GM18502 (cell line): ENCODE results near the gene DEFB114.
A peak's percentile ranks its signal among the peaks of the same experiment; 100 is the strongest.
"Not testable (repeated sequence)": the region's sequence is repeated elsewhere in the genome, so short reads cannot be mapped to it uniquely, and the experiment has no call there.

ENCODE experiments used
- ATAC-seq: cut with Tn5 transposase; IDR thresholded peaks from one replicate; pipeline ENCODE4 v1.9.1; 2021; ENCODE audit warnings: mild to moderate bottlenecking; ENCODE audit not compliant: unreplicated experiment, poor library complexity

The DEFB114 gene, protein sequence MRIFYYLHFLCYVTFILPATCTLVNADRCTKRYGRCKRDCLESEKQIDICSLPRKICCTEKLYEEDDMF

DNA sequence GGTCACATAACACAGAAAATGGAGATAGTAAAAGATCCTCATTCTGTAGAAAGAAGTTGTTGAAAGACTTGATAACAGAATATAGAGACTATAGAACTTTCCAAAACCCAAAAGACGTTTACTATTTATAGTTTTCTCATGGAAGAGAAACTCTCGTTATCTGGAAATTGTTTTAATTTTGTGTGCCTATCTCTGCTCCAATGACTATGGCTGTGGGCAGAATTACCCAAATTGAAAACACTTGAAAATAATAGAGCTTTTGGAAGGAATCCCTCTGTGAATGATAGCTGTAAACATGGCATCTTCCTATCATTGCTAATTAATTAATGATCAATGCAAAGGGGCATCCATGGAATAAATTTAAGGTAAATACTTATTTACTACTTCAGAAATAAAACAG is at the start of gene DEFB114:
DEFB114 (minus strand) TSS at position 101 of the 400 bp plus-strand sequence; CDS start at position 42, 59 bp downstream.
- no peak for ATAC-seq

DNA sequence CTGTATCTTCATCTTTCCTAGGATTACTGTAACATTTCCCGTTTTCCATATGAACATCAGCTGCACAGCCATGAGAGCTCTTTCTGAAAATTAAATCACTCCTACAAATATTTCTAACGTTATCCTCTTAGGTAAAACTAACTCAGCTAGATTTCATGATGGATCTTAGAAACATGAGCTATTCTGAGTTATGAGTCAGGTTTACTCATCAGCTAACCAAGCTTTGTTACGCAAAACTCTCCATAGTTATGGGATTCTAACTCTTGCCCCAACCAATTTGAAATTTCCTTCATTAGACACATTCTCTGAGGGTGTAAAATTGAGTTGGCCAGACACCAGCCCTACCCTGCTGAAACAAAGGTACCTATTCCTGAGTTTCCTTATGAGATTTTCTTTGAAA is 43.9 kb upstream of the DEFB114 start:
- ATAC-seq, result no peak

DNA sequence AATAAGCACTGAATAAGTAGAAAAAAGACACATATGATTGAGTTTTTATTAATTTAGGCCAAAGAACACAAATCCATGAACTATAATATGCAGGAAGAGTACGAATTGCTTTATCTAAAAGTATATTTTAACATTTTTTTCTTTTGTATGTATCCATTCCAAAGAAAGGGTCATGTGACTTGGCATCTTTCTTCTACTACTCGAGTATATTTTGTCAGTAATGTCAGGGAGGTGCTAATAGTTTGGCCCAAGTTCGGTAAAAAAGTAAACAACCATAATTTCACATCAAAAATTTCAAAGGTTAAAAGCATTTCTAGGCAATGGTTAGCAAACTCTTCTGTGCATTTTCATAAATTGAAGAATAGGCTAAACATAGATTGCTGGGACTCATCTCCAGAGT is 39.2 kb upstream of the DEFB114 start:
- no peak for ATAC-seq

DNA sequence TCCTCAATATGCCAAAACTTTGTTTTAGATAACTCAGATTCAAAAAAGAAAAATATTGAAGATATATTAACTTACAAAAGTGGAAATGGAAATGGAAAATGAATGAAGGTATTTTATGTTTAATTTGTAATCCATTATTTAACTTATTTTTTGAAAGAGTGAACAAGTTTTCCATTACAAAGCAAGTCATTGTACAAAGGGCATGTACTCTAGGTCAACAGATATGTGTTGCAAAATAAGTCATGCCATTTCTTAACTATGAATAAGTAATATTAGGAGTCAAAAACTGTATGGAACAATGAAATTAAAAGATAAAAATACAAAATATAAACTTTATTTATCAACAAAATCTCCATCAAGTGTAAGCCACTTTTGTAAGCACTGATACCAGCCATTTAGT is 31.3 kb upstream of the DEFB114 start:
- no peak for ATAC-seq

DNA sequence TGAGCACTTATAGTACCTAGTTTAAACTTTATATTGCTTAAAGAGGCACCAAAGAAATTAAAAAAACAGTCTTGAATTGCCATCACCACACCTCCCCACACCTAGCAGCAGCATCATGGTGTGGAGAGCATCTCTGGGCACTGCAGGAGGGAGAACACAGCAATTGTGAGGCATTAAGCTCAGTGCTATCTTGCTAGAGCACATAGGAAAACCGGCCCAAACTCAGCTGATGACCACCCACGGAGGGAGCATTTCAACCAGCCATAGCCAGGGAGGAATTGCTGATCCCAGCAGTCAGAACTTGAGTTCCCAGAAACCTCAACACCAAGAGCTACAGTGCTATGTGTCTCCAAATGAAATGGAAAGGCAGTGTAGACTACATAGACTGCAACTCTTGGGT is 24.9 kb upstream of the DEFB114 start:
- no peak for ATAC-seq

DNA sequence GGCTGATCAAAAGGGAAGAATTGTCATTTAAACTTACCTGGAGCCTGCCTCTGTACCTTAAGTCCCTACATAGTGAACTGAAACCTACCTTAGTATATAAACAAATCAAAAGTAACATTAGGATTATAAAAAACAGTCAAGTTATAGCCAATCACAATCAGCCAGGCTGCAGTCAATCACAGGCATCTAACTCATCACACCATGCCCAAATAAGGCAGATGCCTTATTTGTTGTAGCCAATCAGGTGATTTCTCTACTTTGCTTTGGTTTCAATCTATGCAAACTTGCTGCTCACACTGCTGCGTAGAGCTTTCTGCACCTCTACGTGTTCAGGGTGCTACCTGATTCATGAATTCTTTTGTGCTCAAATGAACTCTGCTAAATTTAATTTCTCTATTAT is 23.8 kb upstream of the DEFB114 start:
- ATAC-seq, result no peak

DNA sequence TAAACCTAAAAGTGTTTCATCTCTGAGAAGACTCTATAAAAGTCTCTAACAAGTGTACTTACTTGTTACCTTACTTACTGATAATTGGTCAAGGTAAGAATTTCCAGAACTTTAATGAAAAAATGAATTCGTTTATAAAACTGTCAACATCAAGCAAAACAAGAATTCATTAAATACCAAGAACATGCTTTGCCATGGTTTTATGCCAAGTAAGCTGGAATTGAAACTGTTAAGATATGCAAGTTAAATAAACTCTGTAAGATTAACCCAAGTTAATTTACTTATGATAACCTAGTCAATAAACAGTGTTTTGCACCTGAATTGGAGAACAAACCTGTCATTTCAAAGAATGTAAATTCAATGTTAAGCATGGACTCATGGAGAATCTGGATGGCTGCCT is 22.6 kb upstream of the DEFB114 start:
- no peak for ATAC-seq

DNA sequence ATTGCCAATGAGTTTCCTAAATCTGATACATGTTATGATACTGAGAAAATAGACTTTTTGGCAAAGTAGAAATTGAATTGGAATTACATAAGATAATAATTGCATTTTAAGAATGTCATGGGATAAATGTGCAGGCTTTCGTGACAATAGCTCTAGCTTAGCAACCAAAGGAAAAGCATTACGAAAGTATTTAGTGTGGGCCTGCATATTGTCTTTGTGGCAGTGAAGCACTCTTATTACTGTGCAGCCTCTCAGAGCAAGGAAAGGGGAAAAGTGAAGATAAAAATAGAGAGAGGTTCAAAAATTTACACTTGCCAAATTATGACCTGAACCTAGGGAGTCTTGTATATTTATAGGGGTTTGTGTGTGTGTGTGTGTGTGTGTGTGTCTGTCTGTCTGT is 18.1 kb upstream of the DEFB114 start:
- ATAC-seq, result no peak

DNA sequence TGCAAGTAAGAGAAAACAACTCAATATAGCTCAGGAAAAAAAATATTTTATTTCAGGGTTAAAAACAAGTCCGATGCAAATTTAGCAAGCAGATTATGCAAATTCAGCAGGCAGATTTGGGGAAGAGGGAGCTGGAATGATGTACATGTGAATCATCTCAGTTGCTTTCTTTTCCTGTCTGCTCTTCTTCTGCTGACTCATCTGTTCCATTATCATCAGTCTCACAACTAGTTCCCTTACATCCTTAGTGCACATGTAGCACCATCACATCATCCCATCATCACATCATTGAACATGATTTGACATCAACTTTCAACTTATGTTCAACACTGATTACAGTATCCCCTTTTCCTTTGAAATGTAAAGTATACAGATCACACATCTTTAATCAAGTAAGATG is 16.9 kb upstream of the DEFB114 start:
- peak; percentile 67 for ATAC-seq

DNA sequence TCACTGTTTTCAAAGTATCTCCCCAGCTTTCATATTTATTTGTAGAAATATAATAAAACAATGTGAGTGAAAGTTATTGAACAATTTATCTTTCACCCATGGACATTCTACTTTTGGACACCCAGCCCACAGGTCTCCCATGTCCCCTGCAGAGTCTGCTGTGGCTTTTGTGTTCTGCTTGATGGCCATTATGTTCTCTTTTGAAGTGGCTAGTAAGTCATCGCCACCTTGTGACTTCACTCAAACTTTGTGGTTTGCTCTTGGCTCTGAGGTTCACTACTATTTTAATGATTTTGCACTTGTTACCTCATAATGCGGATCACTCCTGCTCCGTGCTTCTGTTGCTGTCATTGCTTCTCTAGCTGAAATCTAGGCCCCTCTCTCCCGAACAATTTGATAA is 15.6 kb upstream of the DEFB114 start:
- peak; percentile 35 for ATAC-seq

DNA sequence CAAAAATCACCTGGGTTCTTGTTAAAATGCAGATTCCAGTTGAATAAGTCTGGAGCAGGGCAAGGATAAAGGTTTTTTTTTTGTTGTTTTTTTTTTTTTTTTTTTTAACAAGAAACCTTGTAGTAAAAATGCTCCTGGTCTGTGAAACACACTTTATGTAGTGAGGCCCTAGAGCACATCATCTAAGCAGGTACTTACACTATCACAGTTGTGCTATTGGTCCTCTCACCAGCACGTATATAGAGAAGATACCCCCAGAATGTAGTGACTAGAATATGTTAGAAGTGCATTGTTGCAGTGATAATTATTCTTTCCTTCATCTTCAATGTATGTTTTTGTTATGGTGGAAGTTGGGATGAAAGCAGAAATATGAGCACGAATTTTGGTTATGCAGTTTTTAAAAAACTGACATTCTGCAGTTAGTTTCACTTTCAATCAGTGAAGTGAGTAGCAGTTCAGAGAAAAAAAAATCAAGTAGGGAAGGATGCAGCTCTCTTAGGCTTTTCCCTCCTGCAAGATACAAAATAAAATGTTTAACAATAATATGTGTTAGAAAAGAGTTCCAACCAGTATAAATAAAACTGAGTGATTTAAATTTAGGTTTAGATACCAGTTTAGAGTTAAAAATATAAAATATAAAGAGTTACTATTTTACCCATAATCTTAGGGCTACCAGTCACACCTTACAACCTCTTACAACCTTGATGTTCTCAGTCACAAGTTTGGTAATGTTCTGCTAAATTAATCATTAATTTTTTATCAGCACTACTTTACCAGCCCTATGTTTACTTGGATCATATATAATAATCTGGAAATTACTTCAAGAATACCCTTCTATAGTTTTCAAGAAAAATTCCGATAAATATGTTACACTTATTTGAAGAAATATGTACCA is 14.6 kb upstream of the DEFB114 start:
- ATAC-seq, result peak; percentile 60

DNA sequence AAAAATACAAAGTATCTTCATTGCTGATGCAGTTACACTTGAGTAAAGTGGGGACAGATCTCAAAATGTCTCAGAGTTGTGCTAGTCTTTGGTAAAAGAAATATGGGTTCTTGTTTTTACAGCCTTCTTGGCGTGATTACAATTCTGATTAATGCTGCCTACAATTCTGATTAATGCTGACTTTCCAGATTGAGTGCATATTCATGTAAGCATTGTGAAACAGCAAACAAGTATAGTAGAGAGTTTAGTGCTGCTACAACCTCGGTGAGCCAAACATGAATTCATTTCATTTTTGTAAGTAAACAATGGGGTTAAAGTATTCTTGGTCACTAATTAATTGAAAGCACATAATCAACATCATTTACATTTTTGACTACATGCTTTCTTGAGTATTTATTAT is 5.6 kb upstream of the DEFB114 start, which contains the start of gene DEFB113:
DEFB113 (minus strand) TSS at position 21 of the 400 bp plus-strand sequence; CDS start at position 21, 0 bp downstream.
- ATAC-seq, result no peak

DNA sequence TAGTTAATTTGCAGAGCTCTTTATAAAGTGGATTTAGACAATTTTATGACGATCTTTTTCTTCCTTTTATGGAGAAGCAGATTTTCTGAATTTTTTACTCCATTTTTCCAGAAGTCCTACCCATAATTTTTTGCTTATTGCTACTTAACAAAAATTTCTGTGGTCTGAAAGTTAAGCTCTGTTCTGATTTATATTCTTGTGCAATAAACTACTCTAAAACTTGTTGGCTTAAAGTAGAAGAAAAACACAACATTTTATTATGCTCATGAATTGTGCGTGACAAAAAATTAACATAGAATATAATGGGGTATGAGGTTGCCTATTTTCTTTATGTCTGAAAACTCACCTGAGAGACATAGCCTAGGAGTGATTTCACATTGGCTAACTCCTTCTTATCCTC is 2.9 kb upstream of the DEFB114 start:
- ATAC-seq, result no peak

DNA sequence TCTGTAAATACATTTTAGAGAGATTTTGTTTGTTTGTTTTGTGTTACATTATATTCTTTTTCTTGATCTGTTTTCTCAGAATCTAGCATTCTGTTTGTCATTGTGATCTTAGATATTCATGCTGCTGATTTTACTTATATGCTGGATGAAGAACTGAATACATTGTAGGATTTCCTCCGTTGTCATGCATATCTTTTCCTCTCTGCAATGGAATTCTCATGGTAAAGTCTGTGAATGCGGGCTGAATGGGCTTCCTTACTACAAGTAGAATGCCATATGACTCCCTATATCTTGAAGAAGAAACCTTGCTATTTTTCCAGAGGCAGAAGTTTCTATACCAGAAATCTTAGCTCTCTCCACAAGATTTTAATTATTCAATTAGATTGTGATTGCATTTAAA is 2.4 kb upstream of the DEFB114 start:
- ATAC-seq, result no peak

DNA sequence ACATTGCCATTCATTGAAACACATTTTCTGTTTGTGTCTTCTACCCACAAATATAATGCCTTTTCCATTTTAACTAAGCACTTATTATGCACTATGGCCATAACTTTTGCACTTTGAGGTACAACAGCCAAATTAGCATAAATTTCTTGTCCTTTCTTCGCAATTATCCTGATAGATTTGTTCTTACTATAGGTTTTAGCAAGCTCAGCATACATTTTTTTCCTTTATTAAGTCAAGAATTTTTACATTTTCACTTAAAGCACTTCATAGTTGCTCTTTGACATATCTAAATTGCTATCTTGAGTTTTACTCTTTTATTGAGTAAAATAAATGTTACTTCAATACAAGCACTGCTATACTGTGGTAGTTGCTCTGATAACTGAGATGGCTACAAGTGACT is 5.8 kb downstream of the DEFB114 start:
- no peak for ATAC-seq

DNA sequence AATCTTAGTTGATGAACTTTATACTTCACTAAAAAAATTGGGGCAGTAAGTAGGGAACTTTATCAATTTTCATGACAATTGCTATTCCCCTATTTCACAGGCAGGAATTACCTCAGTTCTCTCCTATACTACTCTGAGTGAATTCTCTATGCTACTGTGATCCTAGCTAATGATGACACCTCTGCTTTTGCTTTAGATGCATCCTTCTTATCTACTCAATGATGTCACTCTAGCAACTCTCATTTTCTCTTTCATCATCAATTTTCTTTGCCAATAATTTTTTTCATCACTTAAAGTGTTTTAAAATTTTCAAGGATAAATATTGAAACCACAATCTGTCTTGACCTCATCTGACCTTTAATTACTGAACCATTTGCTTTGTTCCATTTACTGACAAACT is 8.1 kb downstream of the DEFB114 start:
- no peak for ATAC-seq

DNA sequence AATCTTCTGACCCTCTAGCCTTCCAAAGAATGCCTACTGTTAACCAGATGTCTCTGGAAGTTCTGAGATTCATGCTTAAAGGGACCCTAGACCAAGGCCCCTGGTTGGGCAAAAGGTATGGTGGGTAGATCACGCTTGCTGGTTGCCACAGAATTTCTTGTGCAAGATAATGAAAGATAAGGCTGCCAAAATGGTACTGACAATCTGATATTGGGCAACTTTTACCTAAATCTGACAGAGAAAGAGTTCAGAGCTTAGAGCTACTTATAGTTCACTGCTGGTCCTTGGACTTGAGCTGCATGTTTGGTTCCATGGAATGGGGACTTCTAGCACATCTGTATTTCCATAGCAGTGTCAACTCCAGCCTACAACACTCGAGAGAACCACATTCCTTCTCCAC is 12.0 kb downstream of the DEFB114 start:
- no peak for ATAC-seq

DNA sequence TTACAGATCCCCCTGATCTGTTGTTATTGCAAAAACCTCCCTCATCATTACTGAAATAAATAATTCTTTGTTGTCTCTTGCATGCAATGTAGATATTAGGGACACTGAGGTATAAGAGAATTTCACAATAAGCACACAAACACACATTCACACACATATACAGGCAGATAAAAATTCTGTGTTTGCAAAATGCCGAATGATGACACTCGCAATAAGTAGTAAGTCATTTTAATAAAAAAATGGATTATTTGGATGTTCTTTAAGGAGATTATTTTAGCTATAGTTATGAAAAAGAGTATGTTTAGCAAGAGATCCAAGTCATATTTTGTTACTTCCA is 13.6 kb downstream of the DEFB114 start:
- ATAC-seq, result no peak

DNA sequence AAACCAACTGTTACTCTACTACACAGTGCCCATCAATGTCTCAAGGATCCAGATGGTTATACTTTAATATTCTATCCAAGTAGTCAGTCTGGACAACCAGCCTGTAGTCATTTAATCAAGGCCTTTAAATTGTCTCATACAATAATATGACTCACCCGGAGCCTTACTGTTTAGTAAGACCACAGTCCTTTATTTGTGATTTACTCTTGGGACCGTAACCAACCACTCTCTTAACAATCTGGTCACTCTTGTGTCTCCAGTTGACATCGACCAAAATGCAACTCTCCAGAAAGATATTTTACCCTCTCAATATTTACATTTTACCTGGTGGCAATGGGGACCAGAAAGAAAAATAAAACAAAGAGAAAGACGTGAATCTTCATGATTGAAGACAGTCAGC is 14.9 kb downstream of the DEFB114 start:
- no peak for ATAC-seq

DNA sequence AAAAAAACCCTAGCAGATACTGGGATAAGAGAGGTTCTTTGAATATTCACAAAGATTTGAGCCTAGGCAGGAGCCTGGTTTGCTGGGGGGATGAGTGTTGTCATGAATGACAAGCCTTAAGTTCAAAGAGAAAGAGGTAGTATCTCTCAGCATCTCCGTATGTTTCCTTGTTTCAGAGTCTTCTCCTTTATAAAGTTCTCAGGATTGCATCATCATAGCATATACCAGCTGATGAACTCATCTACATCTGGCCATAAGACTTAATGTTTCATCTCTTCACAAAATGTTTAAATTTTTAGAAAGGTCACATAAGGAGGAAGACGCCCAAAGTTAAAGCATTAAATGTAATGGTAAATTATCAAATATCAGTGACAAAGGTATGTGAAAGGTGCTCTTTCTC is 17.1 kb downstream of the DEFB114 start:
- no peak for ATAC-seq

DNA sequence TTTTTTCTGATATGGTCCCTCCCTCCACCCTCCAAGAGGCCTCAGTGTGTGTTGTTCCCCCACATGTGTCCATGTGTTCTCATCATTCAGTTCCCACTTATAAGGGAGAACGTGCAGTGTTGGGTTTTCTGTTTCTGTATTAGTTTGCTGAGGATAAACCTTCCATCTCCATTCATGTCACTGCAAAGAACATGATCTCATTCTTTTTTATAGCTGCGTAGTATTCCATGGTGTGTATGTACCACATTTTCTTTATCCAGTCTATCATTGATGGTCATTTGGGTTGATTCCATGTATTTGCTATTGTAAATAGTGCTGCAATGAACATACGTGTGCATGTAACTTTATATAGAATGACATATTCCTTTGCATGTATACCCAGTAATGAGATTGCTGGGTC is 19.9 kb downstream of the DEFB114 start:
- not testable (repeated sequence) for ATAC-seq

DNA sequence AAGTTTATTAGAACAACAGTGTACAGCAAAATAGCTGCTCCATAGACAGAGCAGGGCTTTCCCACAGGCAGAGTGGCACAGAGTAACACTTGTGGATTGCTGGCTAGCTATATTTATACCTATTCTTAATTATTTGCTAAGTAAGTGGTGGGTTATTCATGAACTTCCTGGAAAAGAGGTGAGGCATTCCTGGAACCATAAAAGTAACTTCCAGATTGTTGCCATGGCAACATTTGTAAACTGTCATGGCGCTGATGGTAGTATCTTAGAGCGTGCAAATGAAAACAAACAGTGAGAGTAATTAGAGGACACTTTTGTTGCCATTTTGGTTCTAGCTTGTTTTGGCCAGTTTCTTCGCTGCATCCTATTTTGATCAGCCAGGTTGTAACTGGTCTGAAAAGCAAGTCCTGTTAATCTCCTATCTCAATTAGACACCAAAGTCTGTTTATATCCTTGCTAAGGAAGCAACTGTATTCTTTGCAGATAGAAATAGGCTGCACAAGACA is 23.9 kb downstream of the DEFB114 start:
- no peak for ATAC-seq
